ENCODE data around the gene CAMLG.

GRCh38 chr5:134714120-134714519 is 24.2 kb upstream of the CAMLG start:
- TF ChIP-seq CTCF (IDR thresholded peaks at IDR 0.05; ENCODE audit: insufficient read depth, low read length, poor library complexity, severe bottlenecking) = no peak
- TF ChIP-seq EZH2phosphoT487 (conservative IDR thresholded peaks at IDR 0.05; ENCODE audit: low read length) = no peak

Data from SU-DHL-6 (cell line).